Gastroesophageal sphincter (tissue), 3 donors: ENCODE results near the gene GPR78.

Experiments
- EP300 ChIP-seq: sonication (generic); formaldehyde crosslinking; IDR thresholded peaks from one replicate; pipeline ENCODE4 v1.6.1; 2017; ENCODE audit warnings: antibody characterized with exemption, mild to moderate bottlenecking
- POLR2A ChIP-seq, 2 donors: fragments of 450-650 bp; IDR thresholded peaks; one replicate each; pipeline ENCODE4 v1.6.1; 2017; ENCODE audit warnings: antibody characterized with exemption in 2 of 2, mild to moderate bottlenecking in 2 of 2, moderate library complexity in 1 of 2
- POLR2AphosphoS5 ChIP-seq: sonication (generic); formaldehyde crosslinking; IDR thresholded peaks from one replicate; pipeline ENCODE4 v1.6.1; 2017; ENCODE audit warnings: antibody characterized with exemption
- TF ChIP-seq, protein P1 (sequence below), 4 experiments: fragments of 200-600 bp in 2 of 4; fragments of 450-650 bp in 2 of 4; sonication (generic) in 1 of 4; IDR thresholded peaks; one replicate each; pipeline ENCODE4 v1.5.1; 2017 to 2019; ENCODE audit warnings: antibody characterized with exemption in 4 of 4, mild to moderate bottlenecking in 2 of 4, moderate library complexity in 2 of 4

GRCh38 chr4:8556341-8557150 is 23.6 kb upstream of the GPR78 start:
- TF ChIP-seq POLR2A (IDR thresholded peaks at IDR 0.05), result no peak
- TF ChIP-seq, protein P1, sequence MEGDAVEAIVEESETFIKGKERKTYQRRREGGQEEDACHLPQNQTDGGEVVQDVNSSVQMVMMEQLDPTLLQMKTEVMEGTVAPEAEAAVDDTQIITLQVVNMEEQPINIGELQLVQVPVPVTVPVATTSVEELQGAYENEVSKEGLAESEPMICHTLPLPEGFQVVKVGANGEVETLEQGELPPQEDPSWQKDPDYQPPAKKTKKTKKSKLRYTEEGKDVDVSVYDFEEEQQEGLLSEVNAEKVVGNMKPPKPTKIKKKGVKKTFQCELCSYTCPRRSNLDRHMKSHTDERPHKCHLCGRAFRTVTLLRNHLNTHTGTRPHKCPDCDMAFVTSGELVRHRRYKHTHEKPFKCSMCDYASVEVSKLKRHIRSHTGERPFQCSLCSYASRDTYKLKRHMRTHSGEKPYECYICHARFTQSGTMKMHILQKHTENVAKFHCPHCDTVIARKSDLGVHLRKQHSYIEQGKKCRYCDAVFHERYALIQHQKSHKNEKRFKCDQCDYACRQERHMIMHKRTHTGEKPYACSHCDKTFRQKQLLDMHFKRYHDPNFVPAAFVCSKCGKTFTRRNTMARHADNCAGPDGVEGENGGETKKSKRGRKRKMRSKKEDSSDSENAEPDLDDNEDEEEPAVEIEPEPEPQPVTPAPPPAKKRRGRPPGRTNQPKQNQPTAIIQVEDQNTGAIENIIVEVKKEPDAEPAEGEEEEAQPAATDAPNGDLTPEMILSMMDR (IDR thresholded peaks at IDR 0.05), result no peak
- TF ChIP-seq EP300, result no peak
- TF ChIP-seq POLR2AphosphoS5, result no peak
